ENCODE measurements around the gene DGUOK.
"Not testable (repeated sequence)": the region's sequence is repeated elsewhere in the genome, so short reads cannot be mapped to it uniquely, and the experiment has no call there.

DGUOK gene

GRCh38 chr2:73899801-73900336 is 26.8 kb upstream of the DGUOK start:
- DNase-seq (ENCODE audit: low read depth in 2 of 2) = no peak

GRCh38 chr2:73901143-73901542 is 25.5 kb upstream of the DGUOK start:
- DNase-seq (ENCODE audit: low read depth in 2 of 2) = no peak

GRCh38 chr2:73902284-73902683 is 24.4 kb upstream of the DGUOK start:
- DNase-seq (ENCODE audit: low read depth in 2 of 2) = no peak

- DNase-seq (ENCODE audit: low read depth in 2 of 2) = no peak
These were observed 23.4 kb upstream of the DGUOK start for GRCh38 chr2:73903313-73903712.

GRCh38 chr2:73903949-73904613 is 22.6 kb upstream of the DGUOK start:
- DNase-seq (ENCODE audit: low read depth in 2 of 2) = not testable (repeated sequence)

GRCh38 chr2:73904952-73905351 is 21.7 kb upstream of the DGUOK start:
- DNase-seq (ENCODE audit: low read depth in 2 of 2) = no peak

- DNase-seq (ENCODE audit: low read depth in 2 of 2) = no peak
These were observed 19.7 kb upstream of the DGUOK start for GRCh38 chr2:73906847-73907505.

GRCh38 chr2:73907840-73908452 is 18.7 kb upstream of the DGUOK start:
- peak in 1 of 2 donors; percentile 31 for DNase-seq (ENCODE audit: low read depth in 2 of 2)

- DNase-seq (ENCODE audit: low read depth in 2 of 2) = no peak
These were observed 17.7 kb upstream of the DGUOK start for GRCh38 chr2:73908689-73909652.

- no peak for DNase-seq (ENCODE audit: low read depth in 2 of 2)
These were observed 15.7 kb upstream of the DGUOK start for GRCh38 chr2:73910873-73911547.

- DNase-seq (ENCODE audit: low read depth in 2 of 2) = no peak
These were observed 15.0 kb upstream of the DGUOK start for GRCh38 chr2:73911548-73912208.

GRCh38 chr2:73913414-73914054 is 13.1 kb upstream of the DGUOK start:
- no peak for DNase-seq (ENCODE audit: low read depth in 2 of 2)

GRCh38 chr2:73914667-73915066 is 12.0 kb upstream of the DGUOK start:
- DNase-seq (ENCODE audit: low read depth in 2 of 2) = no peak

- DNase-seq (ENCODE audit: low read depth in 2 of 2) = no peak
These were observed 11.2 kb upstream of the DGUOK start for GRCh38 chr2:73915437-73915993.

GRCh38 chr2:73916666-73917065 is 10.0 kb upstream of the DGUOK start:
- no peak for DNase-seq (ENCODE audit: low read depth in 2 of 2)

- no peak for DNase-seq (ENCODE audit: low read depth in 2 of 2)
These were observed 9.4 kb upstream of the DGUOK start for GRCh38 chr2:73917296-73917695.

GRCh38 chr2:73917696-73918207 is 8.9 kb upstream of the DGUOK start:
- no peak for DNase-seq (ENCODE audit: low read depth in 2 of 2)

- no peak for DNase-seq (ENCODE audit: low read depth in 2 of 2)
These were observed 7.8 kb upstream of the DGUOK start for GRCh38 chr2:73918856-73919255.

- no peak for DNase-seq (ENCODE audit: low read depth in 2 of 2)
These were observed 7.0 kb upstream of the DGUOK start for GRCh38 chr2:73919596-73920228.
